CD4-positive, alpha-beta T cell (primary cell): ENCODE data around the gene TNS1. TPM values are rescaled to one million over a fixed set of nuclear protein-coding genes. Genes with fewer than 3 reads are reported as not detected.

Experiments used
- ATAC-seq: fragments of 200-7000 bp; cut with Tn5 transposase; one replicate; pipeline ENCODE4 v1.10.0; 2022; ENCODE audit warnings: mild to moderate bottlenecking; ENCODE audit not compliant: poor library complexity
- CTCF ChIA-PET: fragments of 350-600 bp; sonication (Branson Sonifier 250); formaldehyde crosslinking; loops from one replicate; lab custom pipeline; 2021; ENCODE audit warnings: antibody characterized with exemption, inconsistent platforms; lab: Charles Lee
- POLR2A ChIA-PET: fragments of 350-600 bp; sonication (Branson Sonifier 250); formaldehyde crosslinking; loops from one replicate; lab custom pipeline; 2021; ENCODE audit warnings: antibody characterized with exemption, inconsistent platforms; lab: Charles Lee
- DNase-seq, 14 experiments: peaks; one replicate each; pipeline ENCODE4 v3.0.0-alpha.2; 2013 to 2020; ENCODE audit warnings: mixed read lengths in 2 of 14
- H3K27ac ChIP-seq, 2 donors: one replicate each; pipeline versions ENCODE4 v1.5.1 to v1.7.0; 2013; ENCODE audit warnings: low read length in 2 of 2, low read depth in 1 of 2, mild to moderate bottlenecking in 1 of 2
- H3K27me3 ChIP-seq, 2 experiments: 1 replicate in 1 of 2; 2 replicates in 1 of 2; pipeline versions ENCODE4 v1.6.1 to v1.7.0; 2013; ENCODE audit warnings: low read length in 2 of 2, control low read depth in 1 of 2, mild to moderate bottlenecking in 1 of 2, moderate library complexity in 1 of 2; ENCODE audit not compliant: insufficient read depth in 2 of 2, control insufficient read depth in 1 of 2
- H3K36me3 ChIP-seq: one replicate; pipeline ENCODE4 v1.6.1; 2013; ENCODE audit warnings: low read length, control low read depth; ENCODE audit not compliant: insufficient read depth
- H3K4me1 ChIP-seq: one replicate; pipeline ENCODE4 v1.6.1; 2013; ENCODE audit warnings: low read length, control low read depth; ENCODE audit not compliant: insufficient read depth
- H3K4me3 ChIP-seq: one replicate; pipeline ENCODE4 v1.5.1; 2013; ENCODE audit warnings: mild to moderate bottlenecking, low read length, moderate library complexity
- H3K9me3 ChIP-seq, 2 experiments: 1 replicate in 1 of 2; 2 replicates in 1 of 2; pipeline versions ENCODE4 v1.6.1 to v1.7.0; 2013; ENCODE audit warnings: low read length in 2 of 2, mild to moderate bottlenecking in 2 of 2, control low read depth in 1 of 2, moderate library complexity in 1 of 2; ENCODE audit not compliant: control insufficient read depth in 1 of 2, insufficient read depth in 1 of 2
- H3K27ac Mint-ChIP-seq: one replicate; pipeline ENCODE4 v1.8.0; 2020; ENCODE audit warnings: mixed read lengths
- H3K27me3 Mint-ChIP-seq: one replicate; pipeline ENCODE4 v1.8.0; 2021; ENCODE audit warnings: mixed read lengths
- H3K36me3 Mint-ChIP-seq: one replicate; pipeline ENCODE4 v1.8.0; 2021; ENCODE audit warnings: low read depth, mixed read lengths
- H3K4me1 Mint-ChIP-seq: one replicate; pipeline ENCODE4 v1.8.0; 2021; ENCODE audit warnings: low read depth, mixed read lengths
- H3K4me3 Mint-ChIP-seq: one replicate; pipeline ENCODE4 v1.8.0; 2020; ENCODE audit warnings: mild to moderate bottlenecking, mixed read lengths
- H3K9me3 Mint-ChIP-seq: one replicate; pipeline ENCODE4 v1.8.0; 2020; ENCODE audit warnings: mixed read lengths
- intact Hi-C, 2 experiments: fragments of 100-400 bp; cut with DNase I in 1 of 2; cut with micrococcal nuclease in 1 of 2; formaldehyde crosslinking; loops; one replicate each; pipeline versions ENCODE4 v1.15.1 to v1.9.0; 2023 to 2025; cut with DNase I, micrococcal nuclease
- total RNA-seq, 174 experiments: library from RNA in 2 of 174; stranded (reverse) in 2 of 174; gene quantifications; one replicate each; pipeline ENCODE4 v1.2.3 and lab custom pipeline; 2021 to 2026
- TF ChIP-seq, protein P1 (sequence below): fragments of 200-600 bp; IDR thresholded peaks from one replicate; pipeline ENCODE4 v1.8.0; 2022; ENCODE audit warnings: antibody characterized with exemption, mild to moderate bottlenecking

The TNS1 gene
- total RNA-seq, 2 experiments from 2014 or later: 0.25 to 0.34 TPM

GRCh38 chr2:217937446-217937845 is 65.3 kb downstream of the TNS1 start:
- Mint-ChIP-seq H3K27me3 (peaks cover 22% of the 10 kb centered on the region), H3K27ac (no peak overlapping the region), H3K4me1 (no peaks in the 10 kb centered on the region), H3K36me3 (no peaks in the 10 kb centered on the region), H3K9me3 (no peaks in the 10 kb centered on the region), H3K4me3 (no peak overlapping the region)
- Histone ChIP-seq H3K27me3 (no peaks in the 10 kb centered on the region), H3K36me3 (no peaks in the 10 kb centered on the region), H3K9me3 (no peaks in the 10 kb centered on the region), H3K4me3 (no peak overlapping the region), H3K4me1 (peaks cover 3% of the 10 kb centered on the region), H3K27ac (no peak overlapping the region)
- no peak for DNase-seq
- ChIA-PET POLR2A (no interaction called here), CTCF (no interaction called here)
- TF ChIP-seq, protein P1, sequence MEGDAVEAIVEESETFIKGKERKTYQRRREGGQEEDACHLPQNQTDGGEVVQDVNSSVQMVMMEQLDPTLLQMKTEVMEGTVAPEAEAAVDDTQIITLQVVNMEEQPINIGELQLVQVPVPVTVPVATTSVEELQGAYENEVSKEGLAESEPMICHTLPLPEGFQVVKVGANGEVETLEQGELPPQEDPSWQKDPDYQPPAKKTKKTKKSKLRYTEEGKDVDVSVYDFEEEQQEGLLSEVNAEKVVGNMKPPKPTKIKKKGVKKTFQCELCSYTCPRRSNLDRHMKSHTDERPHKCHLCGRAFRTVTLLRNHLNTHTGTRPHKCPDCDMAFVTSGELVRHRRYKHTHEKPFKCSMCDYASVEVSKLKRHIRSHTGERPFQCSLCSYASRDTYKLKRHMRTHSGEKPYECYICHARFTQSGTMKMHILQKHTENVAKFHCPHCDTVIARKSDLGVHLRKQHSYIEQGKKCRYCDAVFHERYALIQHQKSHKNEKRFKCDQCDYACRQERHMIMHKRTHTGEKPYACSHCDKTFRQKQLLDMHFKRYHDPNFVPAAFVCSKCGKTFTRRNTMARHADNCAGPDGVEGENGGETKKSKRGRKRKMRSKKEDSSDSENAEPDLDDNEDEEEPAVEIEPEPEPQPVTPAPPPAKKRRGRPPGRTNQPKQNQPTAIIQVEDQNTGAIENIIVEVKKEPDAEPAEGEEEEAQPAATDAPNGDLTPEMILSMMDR: no peak
- no peak for ATAC-seq
- intact Hi-C loops: no loop called here

GRCh38 chr2:217936952-217937351 is 65.8 kb downstream of the TNS1 start:
- Histone ChIP-seq H3K4me1 (peaks cover 3% of the 10 kb centered on the region), H3K36me3 (no peaks in the 10 kb centered on the region), H3K27ac (no peak overlapping the region), H3K4me3 (no peak overlapping the region), H3K9me3 (no peaks in the 10 kb centered on the region), H3K27me3 (no peaks in the 10 kb centered on the region)
- Mint-ChIP-seq H3K27me3 (peaks cover 22% of the 10 kb centered on the region), H3K4me3 (no peak overlapping the region), H3K9me3 (no peaks in the 10 kb centered on the region), H3K27ac (no peak overlapping the region), H3K36me3 (no peaks in the 10 kb centered on the region), H3K4me1 (no peaks in the 10 kb centered on the region)
- no peak for ATAC-seq
- TF ChIP-seq, protein P1: no peak
- ChIA-PET POLR2A (no interaction called here), CTCF (no interaction called here)
- DNase-seq: no peak
- intact Hi-C loops: no loop called here

GRCh38 chr2:217935901-217936684 is 66.7 kb downstream of the TNS1 start:
- TF ChIP-seq, protein P1: no peak
- ChIA-PET CTCF (no interaction called here), POLR2A (no interaction called here)
- no peak overlapping the region for H3K27ac Mint-ChIP-seq
- peaks cover 14% of the 10 kb centered on the region for H3K27me3 Mint-ChIP-seq
- Histone ChIP-seq H3K27me3 (peaks cover 0 to 2% of the 10 kb centered on the region in 2 experiments), H3K9me3 (no peaks in the 10 kb centered on the region), H3K27ac (no peak overlapping the region), H3K4me3 (no peak overlapping the region), H3K36me3 (no peaks in the 10 kb centered on the region), H3K4me1 (peaks cover 3% of the 10 kb centered on the region)
- no peak overlapping the region for H3K4me3 Mint-ChIP-seq
- intact Hi-C loops: no loop called here
- ATAC-seq (no peak), DNase-seq (no peak)
- no peaks in the 10 kb centered on the region for H3K9me3 Mint-ChIP-seq
- no peaks in the 10 kb centered on the region for H3K36me3 Mint-ChIP-seq
- no peaks in the 10 kb centered on the region for H3K4me1 Mint-ChIP-seq
